NOMO-1 (cell line): ENCODE results near the gene RASGRF1.

Source experiments
- DNase-seq, 2 experiments: peaks; one replicate each; lab custom pipeline; 2025; ENCODE audit not compliant: unreplicated experiment in 2 of 2; lab: John Stamatoyannopoulos, UW

The RASGRF1 gene

GRCh38 chr15:78916088-78916487 lies 174.5 kb downstream of the RASGRF1 start:
- no peak for DNase-seq

DNA sequence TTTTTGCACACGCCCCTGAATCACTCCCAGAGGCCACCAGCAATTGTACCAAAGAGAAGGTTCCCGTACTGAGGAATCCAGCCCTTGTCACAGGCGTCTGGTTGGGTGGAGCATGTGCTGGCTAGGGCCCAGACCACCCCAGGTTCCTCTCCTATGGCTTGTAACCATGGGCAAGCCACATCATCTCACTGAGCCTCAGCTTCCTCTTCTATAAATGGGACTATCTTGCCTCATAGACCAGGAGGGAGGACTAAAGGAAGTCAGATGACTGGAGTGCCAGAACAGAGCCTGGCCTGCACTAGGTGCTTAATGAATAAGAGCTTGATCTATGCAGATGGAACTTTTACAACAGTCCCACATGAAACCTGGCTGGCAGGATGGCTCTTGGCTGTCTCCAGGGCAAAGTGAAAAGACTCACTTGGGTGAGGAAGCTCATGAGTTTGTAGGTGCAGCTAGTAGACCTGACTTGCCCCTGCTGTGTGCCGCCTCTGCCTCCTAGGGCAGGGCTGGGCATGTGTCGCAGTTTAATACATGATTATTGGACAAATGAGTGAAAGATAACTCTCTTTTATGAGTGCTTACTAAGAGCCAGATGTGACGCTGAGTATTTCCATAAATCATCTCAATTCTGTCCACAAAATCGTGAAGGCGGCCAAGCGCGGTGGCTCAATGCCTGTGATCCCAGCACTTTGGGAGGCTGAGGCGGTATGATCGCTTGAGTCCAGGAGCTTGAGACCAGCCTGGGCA lies 175.1 kb downstream of the RASGRF1 start:
- DNase-seq = peak; percentile 79 to 81

- DNase-seq = no peak
These were observed 176.4 kb downstream of the RASGRF1 start for GRCh38 chr15:78914027-78914764.

DNA sequence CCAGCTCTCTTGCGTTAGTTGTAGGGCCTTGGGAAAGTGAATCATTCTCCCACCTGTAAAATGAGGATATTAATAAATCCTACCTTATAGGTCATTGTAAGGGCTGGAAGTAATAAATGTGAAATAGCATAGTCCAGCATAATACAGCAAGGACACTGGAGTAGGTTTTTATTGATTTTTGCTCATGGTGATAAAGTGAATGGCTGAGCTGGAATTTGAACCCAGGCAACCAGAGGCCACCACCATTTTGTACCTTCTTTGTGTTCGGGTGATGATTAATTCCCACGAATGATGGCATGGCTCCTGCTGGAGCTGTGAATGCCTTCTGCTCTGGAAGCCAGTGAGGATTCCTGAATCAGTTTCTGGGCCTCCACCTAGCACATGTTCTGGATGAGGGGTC lies 177.6 kb downstream of the RASGRF1 start:
- no peak for DNase-seq

GRCh38 chr15:78912316-78912715 lies 178.3 kb downstream of the RASGRF1 start:
- DNase-seq = no peak

DNA sequence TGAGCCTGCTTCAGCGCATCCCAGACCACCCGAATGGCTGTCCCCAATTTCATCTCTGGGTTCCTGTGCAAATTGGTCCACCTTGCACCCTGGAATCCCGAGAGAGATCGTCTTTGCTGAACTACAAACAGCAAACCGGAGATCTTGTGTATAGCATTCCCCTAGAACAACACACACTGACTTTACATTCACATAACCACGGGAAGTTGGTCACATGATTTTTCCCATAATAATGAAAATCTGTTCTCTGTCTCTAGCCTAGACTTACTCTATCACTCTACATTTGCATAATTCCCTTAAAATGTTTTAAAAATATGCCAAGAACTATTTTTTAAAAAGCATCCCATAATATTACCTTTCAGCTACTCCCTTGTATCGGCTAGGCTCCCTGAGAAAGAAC lies 180.3 kb downstream of the RASGRF1 start:
- DNase-seq = no peak
